BLaER1 treated with 17β-estradiol and CSF1 and Interleukin-3, amounts not matched to agents 10 nM and 100 nM (cell line): ENCODE measurements around the gene CSNK1A1.
A peak's percentile ranks its signal among the peaks of the same experiment; 100 is the strongest.
"Not testable (repeated sequence)": the region's sequence is repeated elsewhere in the genome, so short reads cannot be mapped to it uniquely, and the experiment has no call there.

Source experiments
- H3K27ac ChIP-seq, 11 experiments: shearing (Covaris generic); formaldehyde crosslinking; 2 replicates each; pipeline ENCODE4 v1.8.1; 2022
- H3K27me3 ChIP-seq, 11 experiments: shearing (Covaris generic); formaldehyde crosslinking; 2 replicates each; pipeline ENCODE4 v1.8.1; 2022
- H3K36me3 ChIP-seq, 11 experiments: shearing (Covaris generic); formaldehyde crosslinking; 2 replicates each; pipeline ENCODE4 v1.8.1; 2022
- H3K4me1 ChIP-seq, 10 experiments: shearing (Covaris generic); formaldehyde crosslinking; 2 replicates each; pipeline ENCODE4 v1.8.1; 2022
- H3K4me2 ChIP-seq, 11 experiments: shearing (Covaris generic); formaldehyde crosslinking; 2 replicates each; pipeline ENCODE4 v1.8.1; 2022
- H3K4me3 ChIP-seq, 10 experiments: shearing (Covaris generic); formaldehyde crosslinking; 2 replicates each; pipeline ENCODE4 v1.8.1; 2022
- H3K9ac ChIP-seq, 11 experiments: shearing (Covaris generic); formaldehyde crosslinking; 2 replicates each; pipeline ENCODE4 v1.8.1; 2022
- H3K9me3 ChIP-seq, 11 experiments: shearing (Covaris generic); formaldehyde crosslinking; replicated peaks in 1 of 11; 2 replicates each; pipeline ENCODE4 v1.8.1; 2022
- H4K20me1 ChIP-seq, 11 experiments: shearing (Covaris generic); formaldehyde crosslinking; 2 replicates each; pipeline ENCODE4 v1.8.1; 2022
- Cebpa-rat ChIP-seq, 11 experiments: shearing (Covaris generic); IDR thresholded peaks; 2 replicates each; pipeline ENCODE4 v1.8.1; 2022

The CSNK1A1 gene

GRCh38 chr5:149471406-149472183, 79.6 kb downstream of the CSNK1A1 start:
- TF ChIP-seq Cebpa-rat (IDR thresholded peaks at IDR 0.05), result no peak
- H3K36me3 ChIP-seq, result no peaks in the 10 kb centered on the region
- no peaks in the 10 kb centered on the region for H3K9me3 ChIP-seq
- no peak overlapping the region for H3K27ac ChIP-seq
- H3K9ac ChIP-seq, result no peak overlapping the region
- H3K4me1 ChIP-seq, result peaks cover 0 to 12% (median 5%) of the 10 kb centered on the region in 10 experiments; a peak in 17 of 20 replicates
- no peak overlapping the region for H3K4me3 ChIP-seq
- H3K27me3 ChIP-seq, result no peaks in the 10 kb centered on the region
- H3K4me2 ChIP-seq, result no peak overlapping the region
- no peaks in the 10 kb centered on the region for H4K20me1 ChIP-seq

DNA sequence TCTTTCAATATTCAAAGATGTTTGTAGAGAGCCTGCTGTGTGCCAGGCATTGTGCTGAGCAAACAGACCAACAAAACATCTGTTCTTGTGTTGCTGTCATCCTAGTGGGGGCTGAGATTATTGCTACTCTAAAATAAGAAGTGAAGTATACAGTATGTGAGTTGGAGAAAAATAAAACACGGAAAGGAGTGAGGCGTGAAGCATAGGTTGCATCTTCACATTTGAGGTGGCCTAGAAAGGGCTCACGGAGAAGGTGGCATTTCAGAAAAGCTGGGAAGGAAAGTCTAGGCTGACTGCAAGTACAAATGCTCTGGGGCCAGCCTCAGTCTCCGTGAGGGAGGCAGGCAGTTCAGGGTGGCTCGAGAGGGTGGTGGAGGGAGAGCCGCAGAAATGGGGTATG, 80.3 kb downstream of the CSNK1A1 start:
- H3K27me3 ChIP-seq, result no peaks in the 10 kb centered on the region
- H3K36me3 ChIP-seq, result no peaks in the 10 kb centered on the region
- no peaks in the 10 kb centered on the region for H4K20me1 ChIP-seq
- H3K9me3 ChIP-seq, result no peaks in the 10 kb centered on the region
- no peak overlapping the region for H3K27ac ChIP-seq
- no peak for TF ChIP-seq Cebpa-rat (IDR thresholded peaks at IDR 0.05)
- H3K4me1 ChIP-seq, result peaks cover 0 to 18% (median 11%) of the 10 kb centered on the region in 10 experiments; a peak in 17 of 20 replicates
- H3K4me3 ChIP-seq, result no peak overlapping the region
- no peak overlapping the region for H3K9ac ChIP-seq
- no peak overlapping the region for H3K4me2 ChIP-seq

DNA sequence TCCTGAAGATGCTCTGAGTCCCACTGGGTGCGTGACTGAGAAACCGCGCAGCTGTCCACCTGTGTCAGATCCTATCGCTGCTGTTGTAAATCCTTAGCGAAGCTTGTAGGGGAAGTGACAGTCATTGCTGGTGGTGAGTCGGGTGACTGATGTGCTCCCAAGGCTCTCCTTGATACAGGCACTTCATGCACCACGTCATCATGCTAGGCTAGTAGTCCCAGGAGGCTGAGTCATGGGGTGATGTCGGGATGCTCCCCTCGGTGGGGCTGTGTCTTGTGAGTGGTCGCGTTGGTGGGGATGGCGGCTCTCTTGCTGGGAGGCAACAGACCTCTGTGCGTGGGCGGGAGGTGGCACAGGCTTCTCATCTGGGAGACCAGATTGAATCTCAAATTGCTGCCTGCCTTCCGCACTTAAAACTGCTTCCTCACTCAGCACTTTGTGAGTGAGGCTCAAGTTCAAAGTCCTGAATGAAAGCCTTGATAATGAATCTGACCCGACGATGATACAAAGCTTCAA, 84.7 kb downstream of the CSNK1A1 start:
- no peaks in the 10 kb centered on the region for H3K36me3 ChIP-seq
- H3K4me2 ChIP-seq, result peak overlapping the region in 10 of 11 experiments; percentile 1 to 69 (median 31); a peak in 13 of 22 replicates
- H3K27me3 ChIP-seq, result no peaks in the 10 kb centered on the region
- H3K4me1 ChIP-seq, result peaks cover 0 to 63% (median 30%) of the 10 kb centered on the region in 10 experiments; a peak in 17 of 20 replicates
- TF ChIP-seq Cebpa-rat (IDR thresholded peaks at IDR 0.05), result no peak
- peak overlapping the region in 2 of 11 experiments; percentile 26 to 48; a peak in 3 of 22 replicates for H3K27ac ChIP-seq
- no peaks in the 10 kb centered on the region for H4K20me1 ChIP-seq
- no peak overlapping the region for H3K4me3 ChIP-seq
- H3K9ac ChIP-seq, result peak overlapping the region in 2 of 11 experiments; percentile 7 to 14; a peak in 1 of 22 replicates
- H3K9me3 ChIP-seq, result no peaks in the 10 kb centered on the region

DNA sequence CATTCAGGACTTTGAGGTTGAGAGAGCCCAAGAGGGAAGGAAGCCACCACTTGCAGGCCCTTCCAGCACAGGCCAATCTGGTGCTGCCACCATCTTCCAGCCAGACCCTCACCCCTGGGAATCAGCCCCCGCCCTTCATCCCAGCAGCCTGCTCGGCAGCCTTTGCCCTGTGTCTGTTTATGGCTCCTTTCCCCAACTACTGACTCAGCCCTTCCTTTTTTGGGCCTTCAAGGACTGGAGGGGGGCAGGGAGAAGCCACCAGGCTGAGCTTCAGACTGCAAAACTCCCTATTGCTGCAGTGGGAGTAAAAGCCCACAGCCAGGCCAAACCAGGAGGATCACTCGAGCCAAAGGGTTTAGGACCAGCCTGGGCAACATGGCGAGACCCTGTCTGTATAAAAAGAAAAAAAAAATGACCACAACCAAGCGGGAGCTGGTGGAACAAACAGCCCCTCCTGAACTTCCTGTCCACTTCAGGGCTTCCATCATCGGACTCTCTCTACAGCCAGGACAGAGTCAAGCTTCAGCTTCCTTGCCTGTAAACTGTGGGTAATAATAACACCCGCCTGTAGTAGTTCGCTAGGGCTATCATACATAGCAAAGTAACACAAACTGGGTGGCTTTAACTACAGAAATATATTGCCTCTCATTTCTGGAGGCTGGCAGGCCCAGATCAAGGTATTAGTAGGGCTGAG, 86.3 kb downstream of the CSNK1A1 start:
- Histone ChIP-seq H4K20me1 (no peaks in the 10 kb centered on the region), H3K4me3 (no peak overlapping the region), H3K4me2 (peak overlapping the region in 6 of 11 experiments; percentile 15 to 74 (median 64); a peak in 11 of 22 replicates), H3K27me3 (no peaks in the 10 kb centered on the region), H3K36me3 (no peaks in the 10 kb centered on the region), H3K27ac (peak overlapping the region in 6 of 11 experiments; percentile 25 to 65 (median 44); a peak in 10 of 22 replicates), H3K9me3 (no peaks in the 10 kb centered on the region), H3K4me1 (peaks cover 0 to 65% (median 30%) of the 10 kb centered on the region in 10 experiments; a peak in 17 of 20 replicates), H3K9ac (peak overlapping the region in 3 of 11 experiments; percentile 3 to 30 (median 5); a peak in 4 of 22 replicates)
- TF ChIP-seq Cebpa-rat (IDR thresholded peaks at IDR 0.05), result no peak

- Histone ChIP-seq H3K27ac (peak overlapping the region in 1 of 11 experiments; percentile 29; a peak in 2 of 22 replicates), H3K4me2 (peak overlapping the region in 5 of 11 experiments; percentile 28 to 67 (median 65); a peak in 8 of 22 replicates), H3K4me1 (peaks cover 0 to 58% (median 31%) of the 10 kb centered on the region in 10 experiments; a peak in 17 of 20 replicates)
- not testable (repeated sequence) for H3K36me3 ChIP-seq, H3K9me3 ChIP-seq, H3K27me3 ChIP-seq, H3K4me3 ChIP-seq, H3K9ac ChIP-seq, H4K20me1 ChIP-seq
These were observed 89.3 kb downstream of the CSNK1A1 start for GRCh38 chr5:149461907-149462306.

GRCh38 chr5:149459891-149460290, 91.3 kb downstream of the CSNK1A1 start:
- H3K9ac ChIP-seq, result no peak overlapping the region
- H3K9me3 ChIP-seq, result no peaks in the 10 kb centered on the region
- H4K20me1 ChIP-seq, result no peaks in the 10 kb centered on the region; a peak in 1 of 22 replicates
- H3K4me1 ChIP-seq, result peaks cover 5 to 53% (median 28%) of the 10 kb centered on the region in 10 experiments; a peak in 19 of 20 replicates
- H3K27me3 ChIP-seq, result no peaks in the 10 kb centered on the region
- H3K27ac ChIP-seq, result no peak overlapping the region
- H3K36me3 ChIP-seq, result no peaks in the 10 kb centered on the region
- no peak overlapping the region for H3K4me2 ChIP-seq
- no peak overlapping the region for H3K4me3 ChIP-seq
- TF ChIP-seq Cebpa-rat (IDR thresholded peaks at IDR 0.05), result no peak

GRCh38 chr5:149457393-149457763, 93.9 kb downstream of the CSNK1A1 start:
- Histone ChIP-seq H3K9me3 (no peaks in the 10 kb centered on the region), H3K4me2 (no peak overlapping the region), H3K27ac (no peak overlapping the region), H4K20me1 (no peaks in the 10 kb centered on the region; a peak in 1 of 22 replicates), H3K9ac (no peak overlapping the region), H3K36me3 (no peaks in the 10 kb centered on the region), H3K27me3 (no peaks in the 10 kb centered on the region), H3K4me3 (no peak overlapping the region), H3K4me1 (peaks cover 10 to 36% (median 26%) of the 10 kb centered on the region in 10 experiments; a peak in 19 of 20 replicates)
- TF ChIP-seq Cebpa-rat (IDR thresholded peaks at IDR 0.05), result no peak

GRCh38 chr5:149456597-149457392, 94.4 kb downstream of the CSNK1A1 start:
- H3K4me1 ChIP-seq, result peaks cover 15 to 36% (median 26%) of the 10 kb centered on the region in 10 experiments
- H3K9me3 ChIP-seq, result no peaks in the 10 kb centered on the region
- H3K36me3 ChIP-seq, result no peaks in the 10 kb centered on the region
- H3K4me3 ChIP-seq, result no peak overlapping the region
- no peak overlapping the region for H3K9ac ChIP-seq
- H3K27ac ChIP-seq, result no peak overlapping the region; a peak in 1 of 22 replicates
- no peak for TF ChIP-seq Cebpa-rat (IDR thresholded peaks at IDR 0.05)
- peak overlapping the region in 8 of 11 experiments; percentile 4 to 28 (median 21); a peak in 8 of 22 replicates for H3K4me2 ChIP-seq
- H3K27me3 ChIP-seq, result no peaks in the 10 kb centered on the region
- no peaks in the 10 kb centered on the region; a peak in 1 of 22 replicates for H4K20me1 ChIP-seq
